H1 (cell line): ENCODE data around the gene SMIM20. TPM values are rescaled to one million over a fixed set of nuclear protein-coding genes. Genes with fewer than 3 reads are reported as not detected.

Source experiments
- CHD7 ChIP-seq: fragments of 300-600 bp; sonication (generic); IDR thresholded peaks from 2 replicates; pipeline ENCODE4 v1.7.1; 2012; ENCODE audit warnings: low read length, moderate library complexity, mild to moderate bottlenecking, inconsistent platforms; ENCODE audit not compliant: insufficient replicate concordance
- CTCF ChIP-seq, 3 experiments: IDR thresholded peaks; 1 replicate in 2 of 3; 2 replicates in 1 of 3; pipeline versions ENCODE4 v1.5.1 to v1.6.1; 2011; ENCODE audit warnings: low read length in 3 of 3, mild to moderate bottlenecking in 3 of 3, inconsistent platforms in 2 of 3, low read depth in 1 of 3, moderate library complexity in 1 of 3; ENCODE audit not compliant: insufficient read depth in 1 of 3; ENCODE audit errors: control extremely low read depth in 1 of 3
- GABPA ChIP-seq: IDR thresholded peaks from 2 replicates; pipeline ENCODE4 v1.6.1; 2011; ENCODE audit warnings: mild to moderate bottlenecking, low read length, moderate library complexity, borderline replicate concordance; ENCODE audit not compliant: insufficient read depth
- POLR2A ChIP-seq, 2 experiments: IDR thresholded peaks; 1 replicate in 1 of 2; 2 replicates in 1 of 2; pipeline ENCODE4 v1.6.1; 2011; ENCODE audit warnings: low read depth in 2 of 2, low read length in 2 of 2, mild to moderate bottlenecking in 2 of 2; ENCODE audit errors: control extremely low read depth in 1 of 2
- polyA plus RNA-seq, 7 experiments: library from polyadenylated mRNA; depleted of rRNA in 3 of 7; stranded (reverse) in 5 of 7; unstranded in 2 of 7; fragments of >200 nt in 5 of 7; fragments of 200-250 nt in 2 of 7; gene quantifications; 1 replicate in 5 of 7; 2 replicates in 1 of 7; 4 replicates in 1 of 7; pipeline versions ENCODE4 v1.2.1 to v1.2.3, GENCODE V29; 2011 to 2013; ENCODE audit warnings: missing spikeins in 2 of 7, mixed read lengths in 2 of 7
- total RNA-seq: library from RNA; stranded (reverse); fragmentation: NEBNext Ultra II Directional; extraction: Animal tissue kit (Norgen Biotek cat#: 25700); gene quantifications from 2 replicates; pipeline ENCODE4 v1.2.1, GENCODE V29; 2021

SMIM20 gene
- total and polyA plus RNA-seq, 2 of the 8 experiments (the other 6 are each of a cell fraction or from before 2014, with no cell fraction given) = 21.9 to 36.9 TPM

GRCh38 chr4:25927361-25928195, 13.6 kb downstream of the SMIM20 start (continued):
- no peak for TF ChIP-seq CTCF (IDR thresholded peaks at IDR 0.05; ENCODE audit: control extremely low read depth in 1 of 3, insufficient read depth in 1 of 3, low read depth in 1 of 3, low read length in 3 of 3)
- no peak for TF ChIP-seq CHD7
- TF ChIP-seq POLR2A (IDR thresholded peaks at IDR 0.05; ENCODE audit: control extremely low read depth in 1 of 2, low read depth in 2 of 2, low read length in 2 of 2) = no peak
- TF ChIP-seq GABPA = no peak
